ENCODE measurements around the gene PXYLP1.
A peak's percentile ranks its signal among the peaks of the same experiment; 100 is the strongest.

The PXYLP1 gene

DNA sequence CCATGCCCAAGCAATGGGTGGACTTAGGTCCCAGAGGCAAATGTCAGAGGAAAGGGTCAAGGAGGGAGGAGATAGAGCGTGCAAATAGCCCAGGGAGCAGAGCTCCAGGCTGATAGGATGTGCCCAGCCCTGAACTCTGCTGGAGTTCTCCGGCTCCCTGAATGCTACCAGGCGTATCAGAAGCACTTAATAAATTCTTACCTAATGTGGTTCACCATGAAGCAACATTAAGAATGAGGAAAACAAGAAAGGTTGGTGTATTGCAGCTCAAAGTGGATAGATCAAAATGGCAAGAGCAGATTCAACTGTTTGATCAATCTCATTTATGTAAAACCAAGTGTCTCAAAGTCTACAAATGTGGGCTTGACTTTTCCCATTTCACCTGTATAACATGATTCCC is 38.3 kb downstream of the PXYLP1 start:
- Histone ChIP-seq H2AFZ (no peak overlapping the region), H3K79me2 (peaks cover 4% of the 10 kb centered on the region), H3K9me3 (ENCODE audit: control insufficient read depth, low read length) (no peaks in the 10 kb centered on the region), H3K27me3 (ENCODE audit: control insufficient read depth, insufficient read depth, low read length) (no peaks in the 10 kb centered on the region), H3K4me3 (ENCODE audit: low read depth, low read length) (no peak overlapping the region), H3K4me1 (peaks cover 86% of the 10 kb centered on the region), H3K27ac (peak overlapping the region; percentile 3), H3K4me2 (ENCODE audit: low read length) (no peak overlapping the region), H3K36me3 (ENCODE audit: control insufficient read depth, insufficient read depth, low read length) (no peaks in the 10 kb centered on the region), H3K9ac (no peak overlapping the region)
- TF ChIP-seq, protein P1, sequence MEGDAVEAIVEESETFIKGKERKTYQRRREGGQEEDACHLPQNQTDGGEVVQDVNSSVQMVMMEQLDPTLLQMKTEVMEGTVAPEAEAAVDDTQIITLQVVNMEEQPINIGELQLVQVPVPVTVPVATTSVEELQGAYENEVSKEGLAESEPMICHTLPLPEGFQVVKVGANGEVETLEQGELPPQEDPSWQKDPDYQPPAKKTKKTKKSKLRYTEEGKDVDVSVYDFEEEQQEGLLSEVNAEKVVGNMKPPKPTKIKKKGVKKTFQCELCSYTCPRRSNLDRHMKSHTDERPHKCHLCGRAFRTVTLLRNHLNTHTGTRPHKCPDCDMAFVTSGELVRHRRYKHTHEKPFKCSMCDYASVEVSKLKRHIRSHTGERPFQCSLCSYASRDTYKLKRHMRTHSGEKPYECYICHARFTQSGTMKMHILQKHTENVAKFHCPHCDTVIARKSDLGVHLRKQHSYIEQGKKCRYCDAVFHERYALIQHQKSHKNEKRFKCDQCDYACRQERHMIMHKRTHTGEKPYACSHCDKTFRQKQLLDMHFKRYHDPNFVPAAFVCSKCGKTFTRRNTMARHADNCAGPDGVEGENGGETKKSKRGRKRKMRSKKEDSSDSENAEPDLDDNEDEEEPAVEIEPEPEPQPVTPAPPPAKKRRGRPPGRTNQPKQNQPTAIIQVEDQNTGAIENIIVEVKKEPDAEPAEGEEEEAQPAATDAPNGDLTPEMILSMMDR (IDR thresholded peaks at IDR 0.05) = no peak

DNA sequence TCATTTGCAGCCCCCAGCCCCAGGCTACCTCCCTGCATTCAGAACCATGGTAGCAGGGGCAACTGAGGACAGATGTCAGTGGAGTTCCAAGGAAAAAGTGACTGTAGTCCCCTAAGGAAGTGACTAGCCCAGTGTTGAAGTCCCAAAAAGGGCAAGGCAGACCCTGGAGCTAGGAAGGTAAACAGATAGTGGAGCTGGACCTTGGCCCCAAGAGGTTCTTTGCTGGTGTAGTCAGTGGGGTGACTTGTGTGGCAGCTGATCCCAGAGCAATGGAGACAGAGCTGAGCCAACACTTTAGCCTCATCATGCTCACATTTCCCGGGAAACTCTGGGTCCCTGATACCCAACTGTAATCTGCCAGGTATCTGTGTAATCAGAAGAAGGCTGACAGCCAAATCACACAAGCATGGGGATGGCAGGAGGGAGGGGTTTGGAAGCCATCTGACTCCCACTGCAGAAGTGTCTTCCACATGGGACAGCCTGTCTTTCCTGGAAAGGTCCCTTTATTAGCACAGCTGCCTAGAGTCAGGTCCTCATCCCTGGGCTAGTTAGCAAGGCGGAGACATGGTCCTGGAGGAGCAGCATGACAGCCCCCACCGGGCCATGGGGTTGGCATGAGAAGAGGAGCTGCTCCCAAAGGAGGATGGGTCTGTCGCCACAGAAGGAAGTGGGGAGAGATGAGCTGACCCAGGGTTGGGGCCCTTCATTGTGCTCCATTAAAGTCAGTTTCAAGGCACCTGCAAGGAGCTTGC is 39.8 kb downstream of the PXYLP1 start:
- H3K27me3 ChIP-seq (ENCODE audit: control insufficient read depth, insufficient read depth, low read length) = no peaks in the 10 kb centered on the region

DNA sequence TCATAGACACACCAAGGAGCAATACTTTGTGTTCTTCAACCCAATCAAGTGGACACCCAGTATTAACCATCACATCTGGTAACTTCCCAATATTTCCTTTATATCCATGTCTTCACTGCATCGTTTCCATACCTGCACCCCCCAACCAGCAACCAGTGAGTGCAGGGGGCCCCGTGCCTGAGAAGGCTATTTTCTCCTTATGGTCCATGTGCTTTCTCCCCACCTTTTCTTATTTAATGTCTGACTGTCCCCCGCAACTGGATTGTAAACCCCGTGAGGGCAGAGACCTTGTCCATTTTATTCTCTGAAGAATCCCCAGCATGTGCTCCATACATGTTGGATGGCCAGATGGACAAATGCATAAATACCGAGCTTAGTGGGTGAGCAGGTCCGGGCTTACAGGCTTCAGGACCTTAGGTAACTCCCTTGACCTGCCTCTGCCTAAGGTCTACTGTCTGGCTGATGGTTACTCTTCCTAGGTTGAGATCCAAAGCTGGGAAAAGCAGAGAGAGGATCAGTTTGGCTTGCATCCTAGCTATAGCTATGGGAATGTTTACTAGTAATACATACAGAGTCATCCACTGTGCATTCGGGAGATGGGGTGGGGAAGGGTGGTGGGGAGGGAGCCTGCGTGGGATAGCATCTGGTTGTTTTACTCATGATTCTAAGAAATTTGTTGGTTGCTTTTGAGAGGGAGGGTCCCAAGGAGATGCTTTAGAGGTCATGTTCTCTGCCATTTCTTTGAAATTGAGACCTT is 41.5 kb downstream of the PXYLP1 start:
- no peaks in the 10 kb centered on the region for H3K36me3 ChIP-seq (ENCODE audit: control insufficient read depth, insufficient read depth, low read length)
- no peaks in the 10 kb centered on the region for H3K9me3 ChIP-seq (ENCODE audit: control insufficient read depth, low read length)
- H2AFZ ChIP-seq = no peak overlapping the region
- TF ChIP-seq, protein P1 (IDR thresholded peaks at IDR 0.05) = no peak
- H3K27ac ChIP-seq = peak overlapping the region; percentile 92
- no peak overlapping the region for H3K4me2 ChIP-seq (ENCODE audit: low read length)
- peaks cover 72% of the 10 kb centered on the region for H3K4me1 ChIP-seq
- no peak overlapping the region for H3K4me3 ChIP-seq (ENCODE audit: low read depth, low read length)
- H3K9ac ChIP-seq = no peak overlapping the region
- H3K79me2 ChIP-seq = peaks cover 4% of the 10 kb centered on the region
- H3K27me3 ChIP-seq (ENCODE audit: control insufficient read depth, insufficient read depth, low read length) = no peaks in the 10 kb centered on the region

More for the DNA sequence above, 39.8 kb downstream of the PXYLP1 start:
- peak overlapping the region; percentile 92 for H3K27ac ChIP-seq
- peaks cover 75% of the 10 kb centered on the region for H3K4me1 ChIP-seq
- peaks cover 4% of the 10 kb centered on the region for H3K79me2 ChIP-seq
- no peak overlapping the region for H2AFZ ChIP-seq
- no peak overlapping the region for H3K4me3 ChIP-seq (ENCODE audit: low read depth, low read length)
- no peaks in the 10 kb centered on the region for H3K36me3 ChIP-seq (ENCODE audit: control insufficient read depth, insufficient read depth, low read length)
- no peak overlapping the region for H3K4me2 ChIP-seq (ENCODE audit: low read length)
- H3K9ac ChIP-seq = no peak overlapping the region
- TF ChIP-seq, protein P1 (IDR thresholded peaks at IDR 0.05) = no peak
- H3K9me3 ChIP-seq (ENCODE audit: control insufficient read depth, low read length) = no peaks in the 10 kb centered on the region

DNA sequence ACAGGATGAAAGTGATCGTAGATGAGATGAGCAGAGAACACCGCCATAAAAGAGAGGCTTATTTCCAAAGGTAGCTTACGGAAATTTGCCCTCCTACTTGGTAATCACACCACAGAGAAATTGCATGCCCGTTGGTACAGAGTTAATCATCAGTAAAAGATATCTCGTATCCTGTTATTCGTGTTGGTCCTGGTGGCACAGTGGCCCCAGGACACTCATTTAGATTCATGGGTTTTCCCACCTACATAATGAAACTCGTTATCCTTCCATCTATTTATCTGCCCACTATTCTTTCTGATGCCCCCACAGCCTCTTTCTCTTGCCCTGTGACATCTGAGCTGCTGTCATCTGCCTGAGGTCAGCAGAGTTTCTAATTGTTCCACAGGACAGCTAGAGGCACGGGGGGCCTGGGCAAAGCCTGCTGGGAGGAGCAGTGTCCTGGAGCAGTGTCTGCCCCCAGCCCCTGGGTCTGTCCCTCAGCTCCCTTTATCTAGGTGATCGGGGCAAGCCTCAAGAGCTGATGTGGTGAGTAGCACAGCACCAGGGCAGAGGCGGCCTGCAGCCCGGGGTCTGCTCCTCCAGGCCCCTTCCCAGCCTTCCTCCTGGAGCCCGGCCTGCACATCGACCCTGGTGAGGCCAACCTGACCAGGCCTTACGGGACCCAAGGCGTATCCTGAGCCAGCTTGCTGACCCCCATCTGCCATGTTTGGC is 42.2 kb downstream of the PXYLP1 start:
- Histone ChIP-seq H3K4me2 (ENCODE audit: low read length) (no peak overlapping the region), H3K27me3 (ENCODE audit: control insufficient read depth, insufficient read depth, low read length) (no peaks in the 10 kb centered on the region), H3K9ac (peak overlapping the region; percentile 13), H3K4me1 (peaks cover 72% of the 10 kb centered on the region), H3K79me2 (peaks cover 2% of the 10 kb centered on the region), H3K36me3 (ENCODE audit: control insufficient read depth, insufficient read depth, low read length) (no peaks in the 10 kb centered on the region), H3K27ac (peak overlapping the region; percentile 92), H2AFZ (peak overlapping the region; percentile 53), H3K9me3 (ENCODE audit: control insufficient read depth, low read length) (no peaks in the 10 kb centered on the region), H3K4me3 (ENCODE audit: low read depth, low read length) (no peak overlapping the region)
- TF ChIP-seq, protein P1 (IDR thresholded peaks at IDR 0.05) = no peak

Data from parathyroid adenoma (tissue), 2 donors.